GM13977 (cell line): ENCODE results near the gene SNX7.

Source experiments
- DNase-seq: peaks from one replicate; pipeline ENCODE4 v3.0.0; 2012; ENCODE audit warnings: low spot score
- in situ Hi-C: fragments of 300-500 bp; cut with MboI; formaldehyde crosslinking; loops from one replicate; pipeline ENCODE4 v1.12.0; 2022; ENCODE audit warnings: low sequenced_read_pairs, low pct_unique_long_range_greater_than_20kb, mixed read lengths, inconsistent platforms; ENCODE audit not compliant: unreplicated experiment
- TF ChIP-seq, protein P1 (sequence below): IDR thresholded peaks from 2 replicates; pipeline ENCODE4 v1.5.1; 2012; ENCODE audit warnings: mild to moderate bottlenecking, control low read depth; ENCODE audit not compliant: insufficient read depth; ENCODE audit errors: extremely low read depth, missing control alignments

SNX7 gene

DNA sequence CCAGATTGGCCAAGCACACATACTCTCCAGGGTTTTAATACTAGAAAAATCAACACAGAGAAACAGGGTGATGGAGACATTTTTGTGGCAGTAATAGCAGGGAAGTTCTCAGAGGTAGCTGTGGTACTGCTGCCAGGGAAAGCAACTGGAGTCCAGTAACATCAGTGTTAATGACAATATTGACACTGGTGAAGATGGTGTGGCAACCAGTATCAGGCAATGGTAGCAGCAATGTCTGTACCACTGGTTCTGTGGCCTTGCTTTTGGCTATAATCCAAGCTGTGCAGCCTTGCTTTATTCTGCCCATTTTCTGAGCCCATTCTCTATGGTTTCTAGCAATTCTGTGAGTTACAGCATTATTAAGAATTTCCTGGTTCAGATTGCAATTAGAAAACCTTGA lies 1.6 kb upstream of the SNX7 start:
- in situ Hi-C loops, result no loop called here
- TF ChIP-seq, protein P1, sequence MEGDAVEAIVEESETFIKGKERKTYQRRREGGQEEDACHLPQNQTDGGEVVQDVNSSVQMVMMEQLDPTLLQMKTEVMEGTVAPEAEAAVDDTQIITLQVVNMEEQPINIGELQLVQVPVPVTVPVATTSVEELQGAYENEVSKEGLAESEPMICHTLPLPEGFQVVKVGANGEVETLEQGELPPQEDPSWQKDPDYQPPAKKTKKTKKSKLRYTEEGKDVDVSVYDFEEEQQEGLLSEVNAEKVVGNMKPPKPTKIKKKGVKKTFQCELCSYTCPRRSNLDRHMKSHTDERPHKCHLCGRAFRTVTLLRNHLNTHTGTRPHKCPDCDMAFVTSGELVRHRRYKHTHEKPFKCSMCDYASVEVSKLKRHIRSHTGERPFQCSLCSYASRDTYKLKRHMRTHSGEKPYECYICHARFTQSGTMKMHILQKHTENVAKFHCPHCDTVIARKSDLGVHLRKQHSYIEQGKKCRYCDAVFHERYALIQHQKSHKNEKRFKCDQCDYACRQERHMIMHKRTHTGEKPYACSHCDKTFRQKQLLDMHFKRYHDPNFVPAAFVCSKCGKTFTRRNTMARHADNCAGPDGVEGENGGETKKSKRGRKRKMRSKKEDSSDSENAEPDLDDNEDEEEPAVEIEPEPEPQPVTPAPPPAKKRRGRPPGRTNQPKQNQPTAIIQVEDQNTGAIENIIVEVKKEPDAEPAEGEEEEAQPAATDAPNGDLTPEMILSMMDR, result no peak
- DNase-seq, result no peak

DNA sequence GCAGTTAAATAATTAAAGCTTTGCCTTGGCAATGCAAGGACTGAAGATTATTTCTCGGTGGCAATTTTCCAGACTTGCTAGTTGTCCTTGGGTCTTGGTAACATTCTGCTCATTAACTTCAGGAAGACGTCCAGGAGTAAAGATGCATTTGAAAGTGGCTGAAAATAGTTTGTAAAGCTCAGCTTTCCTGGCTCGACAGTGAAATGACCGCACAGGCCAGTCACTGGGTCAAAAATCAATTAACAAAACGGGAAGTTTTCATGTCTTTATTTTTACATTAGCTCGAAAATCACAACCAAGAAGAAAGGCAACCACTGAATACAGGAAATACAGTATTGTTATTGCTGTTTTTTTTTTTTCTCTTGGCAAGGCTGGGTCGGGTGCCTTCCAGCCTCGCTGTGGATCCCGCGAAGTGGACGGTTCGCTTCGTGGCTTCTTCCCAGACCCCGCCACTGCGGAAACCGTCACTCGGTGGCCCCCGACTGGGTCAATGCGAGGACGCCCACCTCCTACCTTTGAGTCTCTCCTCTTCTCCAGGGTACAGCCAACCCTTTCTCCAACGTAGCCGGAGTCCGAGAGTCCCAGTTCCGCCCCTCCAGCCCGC lies 479 bp upstream of the SNX7 start:
- no peak for DNase-seq
- TF ChIP-seq, protein P1, result no peak
- in situ Hi-C loops, result no loop called here

DNA sequence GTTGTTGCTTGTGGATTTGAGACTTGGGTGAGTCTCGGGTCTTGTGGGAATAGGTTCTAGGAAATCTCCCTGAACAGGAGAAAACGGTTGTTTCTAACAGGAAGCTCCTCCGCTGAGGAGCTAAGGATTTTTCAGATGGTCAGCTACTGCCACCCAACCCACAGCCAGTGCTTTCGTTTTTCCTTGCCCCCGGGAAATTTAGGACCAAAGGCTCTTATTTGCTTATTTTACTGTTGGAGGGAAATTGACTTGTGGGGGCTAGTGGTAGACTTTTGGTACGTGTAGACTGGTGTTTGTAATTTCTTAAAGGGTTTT lies 792 bp downstream of the SNX7 start:
- TF ChIP-seq, protein P1, result no peak
- DNase-seq, result no peak
- in situ Hi-C loops, result no loop called here

DNA sequence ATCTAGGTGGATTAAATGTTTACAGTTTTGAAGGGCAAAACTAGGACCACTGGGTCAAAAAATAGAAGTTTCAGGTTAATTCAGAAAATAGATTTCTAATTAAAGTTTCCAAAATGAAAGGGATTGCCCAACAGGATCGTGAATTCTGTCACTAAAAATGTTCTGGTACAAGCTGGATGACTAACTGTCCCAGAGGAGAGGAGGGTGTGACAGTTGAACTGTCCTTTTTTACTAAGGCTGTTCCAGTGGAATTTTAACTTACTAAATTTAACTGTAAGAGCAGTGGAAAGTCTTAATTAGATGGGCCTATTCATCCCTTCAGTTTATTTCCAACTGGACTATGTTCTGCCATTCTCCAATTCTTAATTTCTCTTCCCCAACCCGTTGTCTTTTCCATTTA lies 7.2 kb downstream of the SNX7 start:
- TF ChIP-seq, protein P1, result no peak
- in situ Hi-C loops, result no loop called here
- DNase-seq, result no peak

DNA sequence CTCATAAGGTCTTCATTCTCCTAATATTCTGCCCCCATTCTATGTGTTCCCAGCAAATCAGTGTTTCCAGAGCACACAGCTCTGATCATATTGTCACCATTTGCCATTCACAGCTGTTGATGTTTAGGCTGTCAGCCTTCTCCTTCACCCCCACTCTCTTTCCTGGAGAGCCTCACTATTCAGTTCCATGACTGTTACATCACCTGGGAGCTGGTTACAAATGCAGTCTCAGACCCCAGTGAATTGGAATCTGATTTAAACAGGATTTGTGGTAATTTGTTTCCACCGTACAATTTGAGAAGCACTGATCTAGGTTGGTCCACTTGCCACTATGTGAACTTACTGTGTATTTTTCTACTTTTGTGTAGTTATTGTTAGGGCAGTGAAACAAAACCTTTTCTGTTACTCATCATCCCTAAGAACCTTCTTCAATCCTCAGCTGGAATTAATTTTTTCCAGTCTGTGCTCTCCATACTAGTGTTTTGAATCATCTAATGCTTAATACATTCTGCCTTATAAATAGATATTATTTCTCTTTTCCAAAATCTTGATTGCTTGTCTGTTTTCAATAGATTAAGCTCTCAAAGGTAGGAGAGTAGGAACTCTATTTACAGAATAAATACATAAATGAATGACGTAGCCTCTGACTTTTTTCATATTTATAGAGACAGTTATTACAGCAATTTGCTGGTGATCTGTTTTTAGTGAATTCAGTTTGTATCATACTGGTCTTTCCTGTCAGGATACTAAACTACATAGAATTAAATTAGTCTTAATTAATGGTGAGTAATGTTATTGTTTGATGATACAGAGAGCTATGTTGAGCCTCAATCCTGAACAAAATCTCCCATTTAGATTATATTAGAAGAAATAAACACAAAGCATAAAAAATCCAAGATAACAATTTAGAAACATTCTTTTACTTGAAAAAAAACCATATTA lies 8.1 kb downstream of the SNX7 start:
- in situ Hi-C loops, result no loop called here
- TF ChIP-seq, protein P1, result no peak
- DNase-seq, result no peak

DNA sequence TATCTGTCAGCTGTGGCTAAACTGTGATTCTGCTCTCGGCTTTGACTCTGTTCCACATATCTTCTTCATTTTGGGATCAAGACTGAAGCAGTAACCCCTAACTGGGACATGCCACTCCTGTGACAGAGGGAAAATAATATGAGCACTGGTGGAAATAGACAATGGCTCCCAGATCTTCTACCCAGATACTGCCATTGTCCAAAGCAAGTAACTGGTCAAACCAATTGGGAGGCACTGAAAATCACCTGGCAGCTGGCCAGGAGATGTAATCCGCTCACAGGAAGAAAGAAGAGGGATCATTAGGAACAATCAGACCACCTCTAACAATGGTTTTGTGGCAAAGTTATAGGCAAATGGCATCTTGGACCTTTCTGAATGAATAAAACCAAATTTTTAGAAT lies 10.7 kb downstream of the SNX7 start:
- TF ChIP-seq, protein P1, result no peak
- in situ Hi-C loops, result no loop called here
- DNase-seq, result no peak
